GM19099 (cell line): ENCODE data around the gene CHDH.

ENCODE experiments used
- POLR2A ChIP-seq: IDR thresholded peaks from 3 replicates; pipeline ENCODE4 v1.6.1; 2011; ENCODE audit warnings: low read depth; ENCODE audit not compliant: insufficient read length; ENCODE audit errors: extremely low read depth

The CHDH gene

GRCh38 chr3:53773611-53774368 is 72.4 kb downstream of the CHDH start:
- peak; percentile 49 for TF ChIP-seq POLR2A

- no peak for TF ChIP-seq POLR2A
Measured at GRCh38 chr3:53773021-53773436, 73.2 kb downstream of the CHDH start.

GRCh38 chr3:53772562-53772961 is 73.7 kb downstream of the CHDH start:
- TF ChIP-seq POLR2A = no peak

- no peak for TF ChIP-seq POLR2A
Measured at GRCh38 chr3:53768478-53769459, 77.5 kb downstream of the CHDH start.

- TF ChIP-seq POLR2A = no peak
Measured at GRCh38 chr3:53766706-53767105, 79.5 kb downstream of the CHDH start.

- no peak for TF ChIP-seq POLR2A
Measured at GRCh38 chr3:53765753-53766152, 80.5 kb downstream of the CHDH start.

GRCh38 chr3:53764026-53764775 is 82.0 kb downstream of the CHDH start:
- no peak for TF ChIP-seq POLR2A

- no peak for TF ChIP-seq POLR2A
Measured at GRCh38 chr3:53763353-53763752, 82.9 kb downstream of the CHDH start.
